ENCODE measurements around the gene CCDC141.
"Not testable (repeated sequence)": the region's sequence is repeated elsewhere in the genome, so short reads cannot be mapped to it uniquely, and the experiment has no call there.

Gene CCDC141

DNA sequence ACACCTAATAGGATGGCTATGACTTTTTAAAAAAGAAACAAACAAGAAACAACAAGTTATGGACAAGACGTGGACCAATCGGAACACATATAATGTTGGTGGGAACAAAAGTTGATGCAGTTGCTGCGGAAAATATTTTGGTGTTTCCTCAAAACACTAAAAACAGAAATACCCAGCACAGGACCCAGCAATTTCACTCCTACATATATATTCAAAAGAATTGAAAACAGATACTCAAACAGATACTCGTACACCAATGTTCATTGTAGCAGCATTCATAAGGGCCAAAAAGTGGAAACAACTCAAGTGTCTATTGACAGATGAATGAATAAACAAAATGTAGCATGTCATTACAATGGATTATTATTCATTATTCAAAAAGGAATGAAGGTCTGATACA, 12.1 kb downstream of the CCDC141 start:
- DNase-seq = no peak

DNA sequence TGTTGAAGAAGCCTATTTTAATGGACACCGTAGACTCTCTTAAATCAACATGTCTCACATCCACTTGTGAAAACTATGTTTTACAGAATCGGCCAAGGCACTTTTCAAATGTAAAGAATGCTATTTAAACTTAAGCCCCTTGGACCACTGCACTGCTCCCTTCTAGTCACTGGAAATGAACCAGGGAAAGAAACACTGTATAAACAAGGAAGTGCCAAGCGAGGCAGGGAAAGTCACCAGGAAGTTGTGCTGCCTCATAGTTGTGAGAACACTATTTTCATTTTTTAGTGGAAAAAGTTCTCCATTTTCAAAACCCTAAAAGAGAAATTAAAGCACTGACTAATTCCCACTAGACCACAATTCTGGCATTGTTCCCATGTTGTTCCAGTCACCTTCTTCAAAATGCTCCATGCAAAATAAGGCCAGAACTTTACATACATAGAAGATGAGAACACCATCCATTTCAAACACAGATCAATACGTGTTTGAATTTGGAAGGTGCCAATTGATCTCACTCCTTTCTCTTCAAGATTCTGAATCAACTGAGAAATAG, 13.5 kb downstream of the CCDC141 start:
- DNase-seq = peak; percentile 3

DNA sequence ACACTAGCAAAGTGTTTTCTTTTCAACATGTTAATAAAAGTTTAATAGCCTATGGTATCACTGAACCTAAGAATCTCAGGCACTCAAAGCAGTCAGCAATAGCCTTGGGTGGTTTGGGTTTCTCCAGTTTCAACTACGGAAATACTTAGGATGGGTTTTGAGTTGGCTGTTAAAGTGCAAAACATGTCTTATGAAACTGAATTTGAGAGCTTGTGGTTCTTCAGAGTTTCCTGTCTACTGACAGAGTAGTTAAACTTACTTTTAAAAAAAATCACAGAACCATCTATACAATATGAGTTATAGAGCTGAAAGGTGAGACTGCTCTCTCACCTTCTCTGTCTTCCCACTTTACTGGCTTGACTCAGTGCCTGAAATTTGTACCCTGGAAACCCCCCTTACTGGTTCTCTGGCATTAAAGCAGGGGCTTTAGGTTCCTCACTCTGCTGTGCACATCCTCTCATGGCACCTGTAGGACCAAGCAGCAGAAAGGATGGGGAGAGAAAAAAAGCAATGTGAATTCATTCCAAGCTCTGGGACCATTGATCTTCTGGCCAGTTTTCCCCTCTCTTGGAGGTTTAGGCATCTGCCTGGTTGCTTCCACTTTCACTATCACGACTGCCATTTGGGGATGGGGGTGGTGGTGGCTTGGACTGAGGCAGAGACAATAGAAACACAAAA, 18.1 kb downstream of the CCDC141 start:
- peak; percentile 55 for DNase-seq

- DNase-seq = no peak
Observed at GRCh38 chr2:179024445-179024844, 25.5 kb downstream of the CCDC141 start.

DNA sequence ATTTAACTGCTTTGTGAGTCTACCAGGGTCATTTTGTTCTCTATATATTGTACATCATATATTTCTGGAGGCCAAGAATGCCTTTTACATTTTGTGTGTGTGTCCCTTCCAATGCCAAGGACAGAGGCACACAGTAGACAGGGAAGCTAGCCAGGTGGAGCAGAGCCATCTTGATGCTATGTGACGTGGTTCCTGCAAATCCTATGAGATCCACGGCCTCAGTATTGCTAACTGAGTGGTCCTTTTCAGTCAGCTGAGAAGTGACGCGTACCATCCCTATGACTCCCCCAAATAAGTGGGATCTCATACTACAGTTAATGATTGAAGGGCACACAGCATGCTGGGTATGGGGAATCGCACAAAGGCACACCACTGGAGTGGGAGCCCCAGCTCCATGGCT, 27.3 kb downstream of the CCDC141 start:
- no peak for DNase-seq

- no peak for DNase-seq
Observed at GRCh38 chr2:179021258-179021657, 28.7 kb downstream of the CCDC141 start.

- DNase-seq = peak; percentile 4
Observed at GRCh38 chr2:179020156-179020750, 29.7 kb downstream of the CCDC141 start.

GRCh38 chr2:179019260-179019659, 30.7 kb downstream of the CCDC141 start:
- DNase-seq = no peak

DNA sequence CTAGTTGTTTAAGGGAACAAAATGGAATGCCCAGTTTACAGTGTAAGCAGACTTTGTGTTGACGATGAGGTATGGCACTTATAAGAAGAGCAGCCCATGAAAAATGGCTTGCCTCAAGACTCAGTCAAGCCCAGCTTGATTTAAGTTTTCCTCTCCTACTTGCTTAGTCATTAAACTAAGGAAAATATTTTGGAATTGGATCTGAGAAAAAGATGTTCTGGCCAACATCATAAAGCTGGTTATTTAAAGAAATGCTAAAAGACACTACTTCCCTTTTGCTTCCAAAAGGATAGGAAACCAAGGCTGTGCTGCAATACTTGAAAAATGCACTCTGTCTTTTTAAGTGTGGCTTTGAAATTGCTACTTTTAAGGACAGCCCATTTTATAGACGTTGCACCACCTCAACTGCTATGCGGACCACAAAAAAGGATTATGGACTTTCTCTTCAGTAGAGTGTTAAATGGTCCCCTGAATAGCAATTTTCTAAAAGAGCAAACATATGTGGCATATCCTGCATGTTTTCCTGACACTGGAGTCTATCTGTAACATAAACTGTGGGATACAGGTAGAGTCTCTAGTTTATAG, 32.1 kb downstream of the CCDC141 start:
- DNase-seq = no peak

- DNase-seq = not testable (repeated sequence)
Observed at GRCh38 chr2:179014189-179014588, 35.7 kb downstream of the CCDC141 start.

GRCh38 chr2:179005976-179006375, 44.0 kb downstream of the CCDC141 start:
- no peak for DNase-seq

- no peak for DNase-seq
Observed at GRCh38 chr2:178999476-178999875, 50.5 kb downstream of the CCDC141 start.

DNA sequence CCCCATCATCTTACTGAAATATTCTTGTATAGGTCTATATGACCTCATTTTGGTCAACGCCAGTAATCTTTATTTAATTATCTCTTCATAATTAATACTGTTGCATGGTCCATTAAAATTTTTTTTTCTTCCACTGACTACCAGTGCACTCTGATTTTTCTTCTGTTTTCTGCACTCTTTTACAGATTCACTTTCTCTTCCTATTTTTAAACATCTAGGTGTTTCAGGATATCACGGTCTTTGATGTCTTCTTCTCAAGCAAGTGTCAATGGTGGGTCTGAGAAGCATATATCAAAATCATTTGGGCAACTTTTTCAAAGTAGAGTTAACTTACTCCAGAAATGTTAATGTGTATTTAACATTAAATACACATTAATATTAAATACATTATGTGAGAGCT, 51.4 kb downstream of the CCDC141 start:
- no peak for DNase-seq

- DNase-seq = no peak
Observed at GRCh38 chr2:178997477-178997876, 52.5 kb downstream of the CCDC141 start.

GRCh38 chr2:178997067-178997466, 52.9 kb downstream of the CCDC141 start:
- no peak for DNase-seq

GRCh38 chr2:178994264-178994663, 55.7 kb downstream of the CCDC141 start:
- no peak for DNase-seq

- no peak for DNase-seq
Observed at GRCh38 chr2:178993788-178994187, 56.1 kb downstream of the CCDC141 start.

DNA sequence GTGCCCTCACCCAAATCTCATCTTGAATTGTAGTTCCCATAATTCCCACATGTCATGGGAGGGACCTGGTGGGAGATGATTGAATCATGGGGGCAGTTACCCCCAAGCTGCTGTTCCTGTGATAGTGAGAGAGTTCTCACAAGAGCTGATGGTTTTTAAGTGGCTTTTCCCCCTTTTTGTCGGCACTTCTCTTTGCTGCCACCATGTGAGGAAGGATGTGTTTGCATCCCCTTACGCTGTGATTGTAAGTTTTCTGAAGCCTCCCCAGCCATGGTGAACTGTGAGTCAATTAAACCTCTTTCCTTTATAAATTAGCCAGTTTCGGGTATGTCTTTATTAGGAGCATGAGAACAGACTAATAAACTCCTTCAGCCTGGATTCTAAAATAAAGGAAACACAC, 57.2 kb downstream of the CCDC141 start:
- not testable (repeated sequence) for DNase-seq

DNA sequence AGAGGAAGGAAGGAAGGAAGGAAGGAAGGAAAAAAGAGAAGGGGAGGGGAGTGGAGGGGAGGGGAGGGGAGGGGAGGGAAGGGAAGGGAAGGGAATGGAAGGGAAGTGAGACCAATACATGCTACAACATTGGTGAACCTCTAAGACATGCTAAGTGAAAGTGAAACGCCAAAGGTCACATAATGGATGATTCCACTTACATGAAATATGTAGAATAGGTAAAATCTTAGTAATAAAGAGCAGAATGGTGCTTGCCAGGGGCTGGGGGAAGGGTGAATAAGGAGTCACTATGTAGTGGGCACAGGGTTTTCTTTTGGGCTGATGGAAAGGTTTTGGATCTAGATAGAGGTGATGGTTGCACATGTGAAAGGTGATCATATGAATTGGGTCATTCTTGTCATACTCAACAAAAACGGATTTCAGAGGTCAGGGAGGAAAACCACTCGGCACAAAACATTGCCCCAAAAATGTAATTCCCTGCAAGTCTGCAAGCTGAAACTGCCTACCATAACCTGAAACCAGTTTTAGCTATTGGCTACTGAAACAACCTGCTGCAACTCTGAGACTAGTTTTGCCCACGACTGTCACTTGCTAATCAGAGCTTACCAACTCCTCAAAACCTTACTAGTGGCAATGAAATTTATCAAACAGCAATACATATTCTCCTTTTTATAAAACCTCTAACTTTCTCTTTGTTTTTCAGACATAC, 59.2 kb downstream of the CCDC141 start:
- DNase-seq = no peak

DNA sequence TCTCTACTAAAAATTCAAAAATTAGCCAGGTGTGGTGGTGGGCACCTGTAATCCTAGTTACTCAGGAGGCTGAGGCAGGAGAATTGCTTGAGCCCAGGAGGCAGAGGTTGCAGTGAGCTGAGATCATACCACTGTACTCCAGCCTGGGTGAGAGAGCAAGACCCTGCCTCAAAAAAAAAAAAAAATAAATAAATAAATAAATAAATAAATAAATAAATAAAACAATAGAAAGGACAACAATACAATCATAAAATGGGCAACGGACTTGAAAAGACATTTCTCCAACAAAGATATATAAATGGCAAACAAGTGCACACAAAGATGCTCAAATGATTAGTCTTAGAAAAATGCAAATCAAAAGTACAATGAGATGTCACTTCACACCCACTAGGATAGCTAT, 60.5 kb downstream of the CCDC141 start:
- not testable (repeated sequence) for DNase-seq

- DNase-seq = not testable (repeated sequence)
Observed at GRCh38 chr2:178982652-178983051, 67.3 kb downstream of the CCDC141 start.

DNA sequence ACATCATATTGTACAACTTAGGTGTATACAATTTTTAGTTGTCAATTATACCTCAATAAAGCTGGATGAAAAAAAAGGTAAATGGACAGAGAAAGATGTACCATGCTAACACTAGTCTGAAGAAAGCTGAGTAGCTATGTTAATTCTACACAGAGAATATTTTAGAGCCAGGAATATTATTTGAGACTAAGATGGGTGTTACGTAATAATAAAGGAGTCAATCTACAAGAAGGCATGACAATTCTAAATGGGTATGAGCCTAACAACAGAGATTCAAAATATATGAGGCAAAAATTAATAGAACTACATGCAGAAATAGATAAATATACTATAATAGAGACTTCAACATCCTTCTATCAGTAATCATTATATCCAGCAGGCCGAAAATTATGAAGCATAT, 69.1 kb downstream of the CCDC141 start:
- no peak for DNase-seq

DNA sequence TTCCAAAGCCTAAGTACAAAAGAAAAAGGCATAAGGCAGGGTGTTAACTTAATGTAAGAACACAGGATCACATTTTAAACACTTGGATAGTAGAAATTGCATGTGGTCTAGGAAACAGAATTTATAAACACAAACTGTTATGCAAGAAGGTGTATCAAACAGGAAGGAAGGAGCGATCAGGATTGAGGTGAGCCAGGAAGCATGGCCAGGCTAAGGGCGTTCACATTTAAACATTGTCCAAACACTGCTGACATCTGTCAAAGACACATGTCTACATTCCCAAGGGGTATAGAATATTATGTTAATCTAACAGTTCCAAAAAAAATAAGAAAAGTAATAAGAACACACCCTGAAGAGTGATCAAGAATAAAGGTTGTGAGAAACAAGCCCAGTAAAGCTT, 71.3 kb downstream of the CCDC141 start:
- no peak for DNase-seq

- no peak for DNase-seq
Observed at GRCh38 chr2:178976351-178976750, 73.6 kb downstream of the CCDC141 start.

All from fibroblast of upper back skin (primary cell).